HepG2 (cell line): ENCODE measurements around the gene DIPK1B. TPM values are rescaled to one million over a fixed set of nuclear protein-coding genes. Genes with fewer than 3 reads are reported as not detected.

Experiments
- CHD4 ChIP-seq: fragments of 200-600 bp; sonication (generic); IDR thresholded peaks from 2 replicates; pipeline ENCODE4 v1.7.0; 2017; ENCODE audit warnings: mild to moderate bottlenecking, low read length, borderline replicate concordance
- DMAP1 ChIP-seq: IDR thresholded peaks from 2 replicates; pipeline ENCODE4 v1.6.1; 2016
- DR1 ChIP-seq: sonication (generic); formaldehyde crosslinking; IDR thresholded peaks from 2 replicates; pipeline ENCODE4 v1.8.0; 2021; ENCODE audit warnings: mild to moderate bottlenecking, missing genetic modification reagents, inconsistent platforms
- HDAC1 ChIP-seq: sonication (generic); formaldehyde crosslinking; IDR thresholded peaks from 2 replicates; pipeline ENCODE4 v1.5.1; 2020; ENCODE audit warnings: mild to moderate bottlenecking, missing genetic modification reagents
- KDM5B ChIP-seq: sonication (generic); formaldehyde crosslinking; IDR thresholded peaks from 2 replicates; pipeline ENCODE4 v1.4.0; 2020; ENCODE audit warnings: missing genetic modification reagents, mild to moderate bottlenecking, borderline replicate concordance
- KLF6 ChIP-seq: IDR thresholded peaks from 2 replicates; pipeline ENCODE4 v1.8.0; 2016; ENCODE audit warnings: missing biosample characterization, missing genetic modification reagents
- KMT2B ChIP-seq: IDR thresholded peaks from 2 replicates; pipeline ENCODE4 v1.6.1; 2016; ENCODE audit warnings: missing genetic modification reagents, missing compliant biosample characterization
- MTF2 ChIP-seq: sonication (generic); formaldehyde crosslinking; IDR thresholded peaks from 2 replicates; pipeline ENCODE4 v1.5.0; 2020; ENCODE audit warnings: missing genetic modification reagents, borderline replicate concordance
- NFYB ChIP-seq: sonication (generic); formaldehyde crosslinking; IDR thresholded peaks from 2 replicates; pipeline ENCODE4 v1.4.0; 2020; ENCODE audit warnings: missing genetic modification reagents
- POLR2AphosphoS5 ChIP-seq: IDR thresholded peaks from 2 replicates; pipeline ENCODE4 v1.6.1; 2012; ENCODE audit warnings: low read depth, low read length
- TEAD3 ChIP-seq: optimal IDR thresholded peaks from 2 replicates; pipeline ENCODE3; 2016; ENCODE audit warnings: borderline replicate concordance
- ZBTB4 ChIP-seq: sonication (generic); formaldehyde crosslinking; IDR thresholded peaks from 2 replicates; pipeline ENCODE4 v1.4.0; 2020; ENCODE audit warnings: missing genetic modification reagents, mild to moderate bottlenecking, borderline replicate concordance
- ZBTB42 ChIP-seq: sonication (generic); formaldehyde crosslinking; IDR thresholded peaks from 2 replicates; pipeline ENCODE4 v1.5.0; 2020; ENCODE audit warnings: mild to moderate bottlenecking, missing genetic modification reagents
- ZNF224 ChIP-seq: sonication (generic); formaldehyde crosslinking; IDR thresholded peaks from 2 replicates; pipeline ENCODE4 v1.5.0; 2020; ENCODE audit warnings: mild to moderate bottlenecking, missing genetic modification reagents
- ZNF264 ChIP-seq: sonication (generic); formaldehyde crosslinking; IDR thresholded peaks from 2 replicates; pipeline ENCODE4 v1.4.0; 2020; ENCODE audit warnings: missing genetic modification reagents
- ZNF275 ChIP-seq: sonication (generic); formaldehyde crosslinking; IDR thresholded peaks from 2 replicates; pipeline ENCODE4 v1.8.0; 2022; ENCODE audit warnings: missing genetic modification reagents, mild to moderate bottlenecking, inconsistent platforms, borderline replicate concordance
- ZNF34 ChIP-seq: sonication (generic); formaldehyde crosslinking; IDR thresholded peaks from 2 replicates; pipeline ENCODE4 v1.4.0; 2020; ENCODE audit warnings: mild to moderate bottlenecking, missing genetic modification reagents, borderline replicate concordance
- ZNF343 ChIP-seq: sonication (generic); formaldehyde crosslinking; IDR thresholded peaks from 2 replicates; pipeline ENCODE4 v1.4.0; 2020; ENCODE audit warnings: mild to moderate bottlenecking, missing genetic modification reagents
- ZNF460 ChIP-seq: sonication (generic); formaldehyde crosslinking; IDR thresholded peaks from 2 replicates; pipeline ENCODE4 v1.5.1; 2020; ENCODE audit warnings: missing genetic modification reagents, mild to moderate bottlenecking, borderline replicate concordance
- ZNF543 ChIP-seq: sonication (generic); formaldehyde crosslinking; IDR thresholded peaks from 2 replicates; pipeline ENCODE4 v1.4.0; 2020; ENCODE audit warnings: mild to moderate bottlenecking, missing genetic modification reagents
- ZNF816 ChIP-seq: sonication (generic); formaldehyde crosslinking; IDR thresholded peaks from 2 replicates; pipeline ENCODE4 v1.8.0; 2022; ENCODE audit warnings: missing genetic modification reagents, mild to moderate bottlenecking, borderline replicate concordance
- ZSCAN21 ChIP-seq: sonication (generic); formaldehyde crosslinking; IDR thresholded peaks from 2 replicates; pipeline ENCODE4 v1.8.0; 2022; ENCODE audit warnings: mild to moderate bottlenecking, missing genetic modification reagents, moderate library complexity, borderline replicate concordance
- ZSCAN5A ChIP-seq: sonication (generic); formaldehyde crosslinking; IDR thresholded peaks from 2 replicates; pipeline ENCODE4 v1.8.0; 2022; ENCODE audit warnings: mild to moderate bottlenecking, missing genetic modification reagents, borderline replicate concordance
- ZSCAN9 ChIP-seq: IDR thresholded peaks from 2 replicates; pipeline ENCODE4 v1.6.1; 2016; ENCODE audit warnings: borderline replicate concordance
- polyA plus RNA-seq, 8 experiments: library from polyadenylated mRNA; depleted of rRNA in 3 of 8; stranded (reverse) in 7 of 8; unstranded in 1 of 8; fragments of >200 nt; fragmentation: Illumina TruSeq in 4 of 8; extraction: Trizol in 4 of 8; gene quantifications; 2 replicates each; pipeline versions ENCODE4 v1.2.1 to v1.2.3, GENCODE V29; 2011 to 2016; ENCODE audit warnings: low read depth in 4 of 8, missing spikeins in 1 of 8, mixed read lengths in 1 of 8; ENCODE audit not compliant: insufficient read depth in 1 of 8
- total RNA-seq, 5 experiments: library from RNA; depleted of rRNA; stranded (reverse); fragments of >200 nt; fragmentation: Illumina TruSeq; extraction: Trizol; gene quantifications; 2 replicates each; pipeline ENCODE4 v1.2.3, GENCODE V29; 2016; ENCODE audit warnings: low read depth in 1 of 5
- TF ChIP-seq, protein P1 (sequence below): sonication (generic); formaldehyde crosslinking; IDR thresholded peaks from 2 replicates; pipeline ENCODE4 v1.8.0; 2022; ENCODE audit warnings: mild to moderate bottlenecking, missing genetic modification reagents

The DIPK1B gene
- total and polyA plus RNA-seq, 2 of the 13 experiments (the other 11 are each of a cell fraction or from before 2014, with no cell fraction given), result 0.18 to 3.9 TPM

DNA sequence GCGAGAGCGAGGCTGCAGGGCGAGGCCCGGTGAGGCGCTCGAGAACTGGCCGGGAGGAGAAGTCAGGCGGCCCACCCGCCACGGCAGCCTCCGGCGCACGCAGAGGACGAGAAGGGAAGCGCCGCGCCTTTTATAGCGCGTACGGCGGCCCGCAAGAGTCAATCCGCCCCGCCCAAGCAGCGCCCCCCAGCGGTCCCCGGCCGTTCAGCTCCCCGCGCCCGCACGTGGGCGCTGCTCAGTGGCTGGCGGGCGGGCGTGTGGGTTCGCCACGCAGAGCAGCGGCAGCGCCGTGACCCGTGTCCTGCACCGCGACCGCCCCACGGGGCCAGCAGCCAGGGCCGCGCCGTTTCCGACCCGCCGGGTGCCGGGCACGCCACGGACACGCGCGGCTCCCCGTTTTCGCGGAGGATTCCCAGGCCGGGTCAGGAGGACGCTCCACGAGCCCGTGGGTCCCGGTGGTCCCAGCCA is 15.7 kb downstream of the DIPK1B start (continued):
- no peak for TF ChIP-seq ZBTB4 (CRISPR knock-in tag)
- TF ChIP-seq ZSCAN5A (CRISPR knock-in tag), result no peak
- no peak for TF ChIP-seq CHD4
- TF ChIP-seq ZNF543, result no peak
- TF ChIP-seq ZNF460 (CRISPR knock-in tag), result no peak; the same call in 1 of the 2 replicates
- TF ChIP-seq ZBTB42, result no peak
- TF ChIP-seq, protein P1, sequence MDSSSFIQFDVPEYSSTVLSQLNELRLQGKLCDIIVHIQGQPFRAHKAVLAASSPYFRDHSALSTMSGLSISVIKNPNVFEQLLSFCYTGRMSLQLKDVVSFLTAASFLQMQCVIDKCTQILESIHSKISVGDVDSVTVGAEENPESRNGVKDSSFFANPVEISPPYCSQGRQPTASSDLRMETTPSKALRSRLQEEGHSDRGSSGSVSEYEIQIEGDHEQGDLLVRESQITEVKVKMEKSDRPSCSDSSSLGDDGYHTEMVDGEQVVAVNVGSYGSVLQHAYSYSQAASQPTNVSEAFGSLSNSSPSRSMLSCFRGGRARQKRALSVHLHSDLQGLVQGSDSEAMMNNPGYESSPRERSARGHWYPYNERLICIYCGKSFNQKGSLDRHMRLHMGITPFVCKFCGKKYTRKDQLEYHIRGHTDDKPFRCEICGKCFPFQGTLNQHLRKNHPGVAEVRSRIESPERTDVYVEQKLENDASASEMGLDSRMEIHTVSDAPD (CRISPR knock-in tag), result no peak
- peak; percentile 51 for TF ChIP-seq KMT2B
- TF ChIP-seq ZNF343 (CRISPR knock-in tag), result peak; percentile 89
- peak; percentile 92 for TF ChIP-seq KDM5B (CRISPR knock-in tag)
- TF ChIP-seq MTF2 (CRISPR knock-in tag), result no peak; the same call in 1 of the 2 replicates
- no peak for TF ChIP-seq ZNF816 (CRISPR knock-in tag)
- peak; percentile 89 for TF ChIP-seq HDAC1
- peak; percentile 66 for TF ChIP-seq TEAD3 (CRISPR knock-in tag)
- TF ChIP-seq KLF6, result peak; percentile 98
- peak; percentile 20; the same call in 1 of the 2 replicates for TF ChIP-seq NFYB (CRISPR knock-in tag)
- peak; percentile 99 for TF ChIP-seq POLR2AphosphoS5
- TF ChIP-seq ZNF264, result peak; percentile 29; the same call in 1 of the 2 replicates
- peak; percentile 99 for TF ChIP-seq DMAP1 (CRISPR knock-in tag)
- 0 out of 2 replicates have a peak, but pooled peaks have one; percentile 31 for TF ChIP-seq ZNF34
- peak; percentile 79; the same call in 1 of the 2 replicates for TF ChIP-seq ZSCAN9
- TF ChIP-seq ZSCAN21 (CRISPR knock-in tag), result peak; percentile 63; the same call in 1 of the 2 replicates
- no peak for TF ChIP-seq ZNF224 (CRISPR knock-in tag)
- TF ChIP-seq DR1 (CRISPR knock-in tag), result peak; percentile 93
- TF ChIP-seq ZNF275 (CRISPR knock-in tag), result 0 out of 2 replicates have a peak, but pooled peaks have one; percentile 68
